ENCODE measurements around the gene SBF2. TPM values are rescaled to one million over a fixed set of nuclear protein-coding genes. Genes with fewer than 3 reads are reported as not detected.
A peak's percentile ranks its signal among the peaks of the same experiment; 100 is the strongest.

Gene SBF2
- total and polyA plus RNA-seq, 3 donors from 2014 or later, result 27.8 to 52.8 (median 48.7) TPM

- Histone ChIP-seq H3K36me3 (ENCODE audit: low read depth, missing control alignments) (no peaks in the 10 kb centered on the region), H3K9me3 (no peaks in the 10 kb centered on the region), H3K4me3 (no peak overlapping the region), H3K4me1 (no peaks in the 10 kb centered on the region), H3K27me3 (no peaks in the 10 kb centered on the region), H3K27ac (no peak overlapping the region)
- DNase-seq, result no peak
- intact Hi-C loops (cut with DNase I; ENCODE audit: low total_unique reads), result no loop called here
- whole genome bisulfite sequencing, 2 donors, result 95 to 97% methylated on average over 1 of the region's 1 CpG
- TF ChIP-seq POLR2A (IDR thresholded peaks at IDR 0.05) (no peak), CTCF (IDR thresholded peaks at IDR 0.05) (no peak)
These were observed 366.3 kb downstream of the SBF2 start for GRCh38 chr11:9927670-9928069.

DNA sequence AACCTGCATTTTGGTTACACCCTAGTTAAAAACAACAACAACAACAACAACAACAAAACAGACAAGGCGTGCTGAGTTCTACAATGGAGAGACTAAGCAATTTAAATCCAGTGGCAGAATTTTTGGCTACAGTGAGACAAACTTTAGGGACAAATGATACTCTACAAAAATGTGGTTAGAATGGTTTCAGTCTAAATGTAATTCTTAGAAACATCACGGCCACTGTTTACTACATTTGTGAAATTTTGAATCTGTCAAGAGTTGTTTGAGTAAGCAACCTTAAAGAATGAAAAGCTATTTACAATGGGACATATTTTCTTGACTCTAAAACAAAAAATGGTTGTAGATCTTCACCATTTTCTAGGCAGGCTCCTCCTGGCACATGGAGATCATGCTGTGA is 370.7 kb downstream of the SBF2 start:
- TF ChIP-seq CTCF (IDR thresholded peaks at IDR 0.05) (no peak), POLR2A (IDR thresholded peaks at IDR 0.05) (no peak)
- WGBS, 2 donors, result 65 to 76% methylated on average over 2 of the region's 2 CpGs
- intact Hi-C loops (cut with DNase I; ENCODE audit: low total_unique reads), result no loop called here

DNA sequence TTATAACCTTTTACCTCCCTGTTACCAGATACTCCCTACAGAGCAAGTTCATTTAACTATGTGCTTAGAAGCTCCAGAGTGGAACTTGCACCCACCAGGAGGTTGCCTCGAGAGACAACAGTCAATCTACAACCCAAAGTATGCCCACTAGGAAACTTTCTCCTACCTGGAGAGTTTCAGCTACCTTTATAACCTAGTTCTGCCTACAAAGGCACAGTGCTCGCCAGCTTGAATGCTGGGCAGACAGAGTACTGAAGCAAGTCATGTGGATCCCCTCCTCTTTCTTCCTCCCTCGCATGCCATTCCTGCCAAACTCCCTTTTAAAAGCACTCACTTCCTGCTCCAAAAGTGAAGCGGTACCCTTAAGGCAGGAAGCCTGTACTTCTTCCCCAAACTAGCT is 371.2 kb downstream of the SBF2 start:
- intact Hi-C loops (cut with DNase I; ENCODE audit: low total_unique reads), result no loop called here
- WGBS, 2 donors, result 42 to 47% methylated on average over 4 of the region's 4 CpGs
- Histone ChIP-seq H3K27ac (no peak overlapping the region), H3K9me3 (no peaks in the 10 kb centered on the region), H3K27me3 (no peaks in the 10 kb centered on the region), H3K4me1 (no peaks in the 10 kb centered on the region), H3K36me3 (ENCODE audit: low read depth, missing control alignments) (no peaks in the 10 kb centered on the region), H3K4me3 (no peak overlapping the region)
- DNase-seq, result peak; percentile 22
- TF ChIP-seq CTCF (IDR thresholded peaks at IDR 0.05) (no peak), POLR2A (IDR thresholded peaks at IDR 0.05) (no peak)

More for the DNA sequence above, 370.7 kb downstream of the SBF2 start:
- Histone ChIP-seq H3K4me3 (no peak overlapping the region), H3K27me3 (no peaks in the 10 kb centered on the region), H3K4me1 (no peaks in the 10 kb centered on the region), H3K9me3 (no peaks in the 10 kb centered on the region), H3K36me3 (ENCODE audit: low read depth, missing control alignments) (no peaks in the 10 kb centered on the region), H3K27ac (no peak overlapping the region)
- DNase-seq, result no peak

DNA sequence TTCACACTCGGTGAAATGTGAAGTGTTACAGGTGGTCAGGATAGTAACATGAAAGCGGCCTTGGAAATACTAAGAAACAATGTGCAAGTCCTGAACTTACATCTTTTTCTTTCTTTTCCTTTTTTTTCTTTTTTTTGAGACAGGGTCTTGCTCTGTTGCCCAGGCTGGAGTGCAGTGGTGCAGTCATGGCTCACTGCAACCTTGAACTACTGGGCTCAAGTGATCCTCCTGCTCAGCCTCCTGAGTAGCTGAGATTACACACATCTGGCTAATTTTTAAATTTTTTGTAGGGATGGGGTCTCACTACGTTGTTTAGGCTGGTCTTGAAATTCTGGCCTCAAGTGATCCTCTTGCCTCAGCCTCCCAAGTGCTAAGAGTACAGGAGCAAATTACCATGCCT is 377.5 kb downstream of the SBF2 start:
- intact Hi-C loops (cut with DNase I; ENCODE audit: low total_unique reads), result no loop called here
- no peak overlapping the region for H3K27ac ChIP-seq
- no peaks in the 10 kb centered on the region for H3K36me3 ChIP-seq (ENCODE audit: low read depth, missing control alignments)
- H3K9me3 ChIP-seq, result no peaks in the 10 kb centered on the region
- no peaks in the 10 kb centered on the region for H3K4me1 ChIP-seq
- TF ChIP-seq POLR2A (IDR thresholded peaks at IDR 0.05) (no peak), CTCF (IDR thresholded peaks at IDR 0.05) (no peak)
- DNase-seq, result no peak
- no peaks in the 10 kb centered on the region for H3K27me3 ChIP-seq
- H3K4me3 ChIP-seq, result no peak overlapping the region
- WGBS, 2 donors, result 91 to 93% methylated on average over 3 of the region's 3 CpGs

GRCh38 chr11:9914064-9914463 is 380.0 kb downstream of the SBF2 start:
- DNase-seq, result no peak
- no peak for TF ChIP-seq CTCF (IDR thresholded peaks at IDR 0.05)
- no peak for TF ChIP-seq POLR2A (IDR thresholded peaks at IDR 0.05)
- H3K4me1 ChIP-seq, result no peaks in the 10 kb centered on the region
- intact Hi-C loops (cut with DNase I; ENCODE audit: low total_unique reads), result no loop called here
- 42 to 47% methylated on average over 2 of the region's 2 CpGs for WGBS, 2 donors
- no peaks in the 10 kb centered on the region for H3K36me3 ChIP-seq (ENCODE audit: low read depth, missing control alignments)
- H3K27ac ChIP-seq, result no peak overlapping the region
- H3K4me3 ChIP-seq, result no peak overlapping the region
- H3K9me3 ChIP-seq, result no peaks in the 10 kb centered on the region
- H3K27me3 ChIP-seq, result no peaks in the 10 kb centered on the region
